Measurements from ENCODE around the gene RELB.

The RELB gene

GRCh38 chr19:45086480-45086879 lies 85.2 kb downstream of the RELB start:
- no peak for DNase-seq

DNA sequence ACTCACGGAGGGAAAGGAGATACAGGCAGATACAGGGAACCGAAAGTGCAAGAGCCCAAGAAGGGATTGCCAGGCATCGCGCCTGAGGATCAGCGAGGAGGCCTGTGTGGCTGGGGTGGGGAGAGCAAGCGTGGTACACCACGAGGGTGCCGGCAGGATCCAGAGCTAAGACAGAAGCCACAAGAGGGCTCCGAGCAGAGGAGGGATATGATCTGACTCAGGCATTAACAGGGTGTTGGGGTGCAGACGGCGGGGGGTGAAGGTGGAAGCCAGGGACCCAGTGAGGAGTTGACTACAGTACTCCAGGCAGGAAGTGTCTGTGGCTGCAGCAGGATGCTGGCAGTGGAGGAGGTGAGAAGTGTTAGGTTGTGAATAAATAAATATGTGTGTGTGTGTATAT lies 86.3 kb downstream of the RELB start:
- no peak for DNase-seq

Measured in fibroblast of upper back skin (primary cell).